GM18505 (cell line): ENCODE measurements around the gene IQCF5.
"Not testable (repeated sequence)": the region's sequence is repeated elsewhere in the genome, so short reads cannot be mapped to it uniquely, and the experiment has no call there.

Source experiments
- ATAC-seq: cut with Tn5 transposase; IDR thresholded peaks from one replicate; pipeline ENCODE4 v1.9.1; 2021; ENCODE audit not compliant: unreplicated experiment
- POLR2A ChIP-seq: IDR thresholded peaks from 4 replicates; pipeline ENCODE4 v1.6.1; 2011; ENCODE audit warnings: borderline replicate concordance; ENCODE audit not compliant: insufficient read depth, insufficient read length; ENCODE audit errors: extremely low read depth

The IQCF5 gene

DNA sequence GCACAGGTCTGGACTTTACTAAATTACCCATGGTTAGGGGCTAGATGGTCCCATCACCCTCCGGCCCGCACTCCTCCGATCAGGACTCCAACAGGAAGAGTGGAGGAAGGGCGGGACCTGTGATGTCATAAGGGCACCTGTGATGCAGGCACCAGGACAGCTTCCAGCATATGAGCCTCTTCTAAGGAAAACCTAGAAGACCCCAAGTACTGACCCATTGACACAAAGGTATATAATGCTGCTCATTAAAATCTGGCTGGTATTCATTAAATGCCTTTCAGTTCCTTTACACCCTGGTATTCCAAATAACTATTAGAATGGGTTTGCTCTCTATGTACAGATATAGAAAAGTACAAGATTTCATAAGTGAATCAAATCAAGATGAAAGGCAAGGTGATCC lies at the start of gene IQCF5:
TSS of gene IQCF5 (minus strand) at position 101 of the 400 bp plus-strand sequence. CDS start at position 31, 70 bp downstream.
- TF ChIP-seq POLR2A, result no peak

DNA sequence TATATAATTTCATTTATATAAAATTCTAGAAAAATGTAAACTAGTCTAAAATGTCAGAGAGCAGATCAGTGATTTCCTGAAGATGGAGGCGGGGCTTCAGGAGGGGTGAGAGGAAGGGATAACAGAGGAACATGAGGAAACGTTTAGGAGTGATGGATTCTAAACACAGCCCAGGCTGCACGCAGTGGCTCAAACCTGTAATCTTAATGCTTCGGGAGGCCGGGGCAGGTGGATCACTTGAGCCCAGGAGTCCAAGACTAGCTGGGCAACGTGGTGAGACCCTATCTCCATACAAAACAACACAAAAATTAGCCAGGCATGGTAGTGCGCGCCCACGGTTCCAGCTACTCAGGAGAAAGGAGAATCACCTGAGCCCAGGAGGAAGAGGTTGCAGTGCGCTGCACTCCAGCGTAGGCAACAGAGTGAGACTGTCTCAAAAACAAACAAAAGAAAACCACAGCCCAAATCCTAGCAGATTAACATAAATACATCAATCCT lies 45.7 kb upstream of the IQCF5 start:
- ATAC-seq, result no peak
- no peak for TF ChIP-seq POLR2A

More for the DNA sequence above, at the start of gene IQCF5:
- no peak for ATAC-seq

GRCh38 chr3:51916418-51916817 lies 41.0 kb upstream of the IQCF5 start:
- TF ChIP-seq POLR2A, result no peak
- ATAC-seq, result no peak

DNA sequence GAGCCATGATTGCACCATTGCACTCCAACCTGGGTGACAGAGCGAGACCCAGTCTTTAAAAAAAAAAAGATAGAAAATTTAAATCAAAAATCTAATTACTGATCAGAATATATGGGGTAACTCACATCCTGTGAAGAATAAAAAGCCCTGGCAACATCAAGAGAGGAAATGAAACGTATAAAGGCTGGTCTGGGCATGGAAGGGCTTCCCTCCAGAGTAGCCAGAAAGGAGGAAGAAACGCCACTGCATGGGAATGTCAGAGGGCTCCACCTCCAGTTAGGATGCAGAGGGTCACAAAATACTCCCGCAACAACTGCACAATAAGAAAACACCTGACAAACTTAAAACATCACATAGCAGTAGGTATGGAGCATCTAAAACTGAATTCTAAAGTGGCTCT lies 32.6 kb upstream of the IQCF5 start:
- ATAC-seq, result no peak
- no peak for TF ChIP-seq POLR2A

DNA sequence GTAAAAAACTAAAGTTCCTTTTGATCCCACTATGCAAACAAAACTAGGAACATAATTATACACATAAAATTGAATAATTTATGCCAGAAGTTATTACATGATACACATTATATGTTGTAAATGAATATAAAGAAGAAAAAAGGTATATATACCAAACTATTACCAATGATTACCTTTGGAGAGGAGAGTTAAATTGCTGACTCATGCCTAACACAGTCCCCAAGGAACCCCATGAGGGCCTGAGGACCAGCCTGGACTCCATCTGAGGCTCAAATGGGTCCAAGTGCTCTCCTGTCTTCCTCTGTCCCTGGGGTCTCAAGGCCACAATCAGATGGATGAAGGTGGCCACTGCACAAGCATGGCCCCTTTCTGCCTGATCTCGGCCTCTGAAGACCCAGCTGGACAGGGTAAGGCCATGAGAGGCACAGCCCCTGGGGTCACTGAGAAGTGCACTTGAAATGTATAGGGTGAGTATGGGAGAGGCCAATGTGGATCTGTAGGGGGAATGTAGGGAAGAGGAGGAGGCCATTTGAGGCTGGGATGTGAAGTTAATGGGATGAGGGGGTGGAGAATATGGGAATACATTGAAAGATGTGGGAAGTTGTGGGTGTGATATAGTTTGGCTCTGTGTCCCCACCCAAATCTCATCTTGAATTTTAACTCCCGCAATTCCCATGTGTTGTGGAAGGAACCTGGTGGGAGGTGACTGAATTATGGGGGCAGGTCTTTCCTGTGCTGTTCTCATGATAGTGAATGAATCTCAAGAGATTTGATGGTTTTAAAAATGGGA lies 28.8 kb upstream of the IQCF5 start:
- no peak for ATAC-seq
- no peak for TF ChIP-seq POLR2A

DNA sequence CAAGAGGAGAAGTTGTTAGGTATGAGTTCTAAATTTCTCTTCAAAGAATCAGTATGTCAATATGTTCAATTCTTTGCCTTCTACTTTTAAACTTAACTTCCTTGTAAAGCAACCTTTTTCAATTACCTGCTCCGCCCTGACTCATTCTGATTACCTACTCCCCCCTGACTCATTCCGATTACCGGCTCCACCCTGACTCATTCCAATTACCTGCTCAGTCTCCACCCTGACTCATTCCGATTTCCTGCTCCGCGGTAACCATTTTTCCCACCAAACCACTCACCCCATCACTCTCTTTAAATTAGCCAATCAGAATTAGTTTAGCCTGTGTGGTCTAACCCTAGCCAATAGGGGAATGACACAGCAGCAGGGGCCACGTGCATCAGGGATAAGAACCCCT lies 27.0 kb upstream of the IQCF5 start:
- ATAC-seq, result not testable (repeated sequence)

DNA sequence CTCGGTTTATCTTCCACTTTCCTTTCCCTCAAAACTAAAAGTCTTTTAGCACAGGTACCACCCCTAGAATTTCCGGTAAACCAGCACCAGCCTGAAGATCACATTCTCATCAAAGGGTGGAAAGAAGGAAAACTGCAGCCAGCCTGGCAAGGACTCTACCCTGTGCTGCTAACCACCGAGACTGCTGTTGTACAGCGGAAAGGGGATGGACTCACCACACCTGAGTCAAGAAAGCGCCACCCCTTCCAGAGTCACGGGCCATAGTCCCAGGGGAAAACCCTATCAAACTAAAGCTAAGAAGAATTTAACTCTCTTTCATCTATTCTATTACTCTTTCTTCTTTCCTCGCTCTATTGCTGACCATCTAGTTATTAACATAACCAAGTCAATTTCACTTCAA lies 24.6 kb upstream of the IQCF5 start:
- not testable (repeated sequence) for ATAC-seq

DNA sequence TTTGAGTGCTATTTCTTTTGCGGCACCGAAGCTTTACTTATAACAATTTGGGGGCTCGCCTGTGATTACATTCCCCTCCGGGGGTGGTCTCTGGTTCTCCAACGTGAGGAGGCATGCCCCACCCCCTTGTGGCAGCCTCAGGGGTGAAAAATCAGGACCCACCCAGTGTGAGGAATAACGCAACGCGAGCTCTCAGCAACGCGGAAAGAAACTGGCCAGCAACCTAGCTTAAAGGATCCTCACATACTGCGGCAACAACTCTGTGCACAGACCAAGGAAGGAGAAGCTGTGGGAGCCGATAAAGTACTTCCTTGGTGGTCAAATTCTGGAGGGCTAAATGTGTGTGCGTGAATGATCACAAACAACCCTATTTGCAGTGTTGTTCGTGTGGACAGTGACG lies 22.0 kb upstream of the IQCF5 start:
- no peak for TF ChIP-seq POLR2A
- no peak for ATAC-seq

- TF ChIP-seq POLR2A, result no peak
- ATAC-seq, result no peak
Measured at GRCh38 chr3:51896607-51897305, 21.4 kb upstream of the IQCF5 start.

GRCh38 chr3:51894939-51895338 lies 19.5 kb upstream of the IQCF5 start:
- TF ChIP-seq POLR2A, result no peak
- no peak for ATAC-seq

DNA sequence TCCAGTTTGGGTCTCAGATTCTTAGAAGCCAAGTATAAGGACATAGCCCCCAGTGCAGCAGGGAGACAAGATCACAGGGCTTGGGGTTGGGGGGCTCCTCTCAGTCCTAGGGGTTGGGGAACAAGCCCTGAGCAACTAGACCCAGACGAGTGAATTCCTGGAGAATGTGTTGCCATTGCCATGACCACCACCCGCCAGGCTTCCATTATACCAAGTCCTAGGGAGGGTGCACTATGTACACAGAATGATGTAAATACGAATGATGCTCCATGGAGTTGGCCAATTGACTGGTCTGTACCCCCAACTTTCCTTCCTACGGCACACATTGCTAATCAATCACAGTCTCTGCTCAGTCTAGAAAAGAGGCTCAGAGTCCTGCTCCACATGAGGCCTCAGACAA lies 19.0 kb upstream of the IQCF5 start:
- ATAC-seq, result no peak
- no peak for TF ChIP-seq POLR2A

- no peak for ATAC-seq
- TF ChIP-seq POLR2A, result no peak
Measured at GRCh38 chr3:51891242-51892039, 16.0 kb upstream of the IQCF5 start.

- ATAC-seq, result no peak
- no peak for TF ChIP-seq POLR2A
Measured at GRCh38 chr3:51888463-51889105, 13.2 kb upstream of the IQCF5 start.
